Measurements from ENCODE around the gene OVCA2.

Gene OVCA2

GRCh38 chr17:2034806-2035540 is 6.8 kb upstream of the OVCA2 start:
- no peak for DNase-seq

GRCh38 chr17:2035541-2036488 is 6.0 kb upstream of the OVCA2 start:
- DNase-seq = no peak

GRCh38 chr17:2037155-2037554 is 4.7 kb upstream of the OVCA2 start:
- no peak for DNase-seq

GRCh38 chr17:2040219-2040827 is 1.5 kb upstream of the OVCA2 start:
- no peak for DNase-seq

GRCh38 chr17:2040942-2041560 is 771 bp upstream of the OVCA2 start:
- no peak for DNase-seq

GRCh38 chr17:2042390-2042847 is 597 bp downstream of the OVCA2 start:
- DNase-seq = no peak

GRCh38 chr17:2042933-2043332 is 1.1 kb downstream of the OVCA2 start:
- DNase-seq = no peak

GRCh38 chr17:2043785-2044184 is 2.0 kb downstream of the OVCA2 start:
- no peak for DNase-seq

- DNase-seq = no peak
These were observed 2.6 kb downstream of the OVCA2 start for GRCh38 chr17:2044263-2044894.

GRCh38 chr17:2047590-2047989 is 5.8 kb downstream of the OVCA2 start:
- DNase-seq = no peak

- no peak for DNase-seq
These were observed 7.0 kb downstream of the OVCA2 start for GRCh38 chr17:2048805-2049204.

GRCh38 chr17:2049333-2050299 is 7.8 kb downstream of the OVCA2 start:
- peak; percentile 91 for DNase-seq

- peak; percentile 79 for DNase-seq
These were observed 8.7 kb downstream of the OVCA2 start for GRCh38 chr17:2050300-2051060.

GRCh38 chr17:2051061-2051932 is 9.5 kb downstream of the OVCA2 start:
- no peak for DNase-seq

GRCh38 chr17:2051933-2052559 is 10.2 kb downstream of the OVCA2 start:
- DNase-seq = no peak

- peak; percentile 84 for DNase-seq
These were observed 11.8 kb downstream of the OVCA2 start for GRCh38 chr17:2053380-2054261.

GRCh38 chr17:2054262-2054511 is 12.4 kb downstream of the OVCA2 start:
- DNase-seq = no peak

Data from CD4-positive, alpha-beta T cell treated with Interferon gamma for 1 hour (primary cell).